H1 (cell line): ENCODE results near the gene PLPP2. TPM values are rescaled to one million over a fixed set of nuclear protein-coding genes. Genes with fewer than 3 reads are reported as not detected.

ENCODE experiments used
- CTCF ChIA-PET: fragments of 300-600 bp; sonication (Branson Sonifier 250); formaldehyde crosslinking; loops from one replicate; lab custom pipeline; 2021; ENCODE audit not compliant: partially characterized antibody; lab: Charles Lee
- POLR2A ChIA-PET: fragments of 300-600 bp; sonication (Branson Sonifier 250); formaldehyde crosslinking; loops from one replicate; lab custom pipeline; 2021; ENCODE audit warnings: inconsistent platforms; ENCODE audit not compliant: partially characterized antibody; lab: Charles Lee
- DNase-seq, 2 experiments: peaks; one replicate each; pipeline versions ENCODE4 v3.0.0 to v3.0.0-alpha.2; 2010 to 2022; ENCODE audit warnings: low spot score in 2 of 2, low read depth in 1 of 2, mixed read lengths in 1 of 2
- FAIRE-seq: peaks from 2 replicates; lab custom pipeline; 2011; peaks lifted over from hg19 to GRCh38; lab: Jason Lieb, UNC
- H2AFZ ChIP-seq: 2 replicates; pipeline ENCODE4 v1.8.1; 2012; ENCODE audit warnings: low read length, inconsistent platforms
- H2AK5ac ChIP-seq: 2 replicates; pipeline ENCODE4 v1.6.1; 2013; ENCODE audit warnings: low read depth, low read length
- H2BK120ac ChIP-seq: replicated peaks from 2 replicates; pipeline ENCODE3; 2013; ENCODE audit warnings: low read depth, low read length, inconsistent platforms
- H2BK12ac ChIP-seq: 2 replicates; pipeline ENCODE4 v1.6.1; 2013; ENCODE audit warnings: low read depth, low read length
- H2BK15ac ChIP-seq: 2 replicates; pipeline ENCODE4 v1.6.1; 2013; ENCODE audit warnings: low read length
- H2BK20ac ChIP-seq: 2 replicates; pipeline ENCODE4 v1.6.1; 2013; ENCODE audit warnings: low read length
- H2BK5ac ChIP-seq: 2 replicates; pipeline ENCODE4 v1.6.1; 2013; ENCODE audit warnings: low read depth, low read length
- H3K14ac ChIP-seq: 2 replicates; pipeline ENCODE4 v1.6.1; 2013; ENCODE audit warnings: inconsistent platforms; ENCODE audit not compliant: insufficient read length
- H3K18ac ChIP-seq: 2 replicates; pipeline ENCODE4 v1.6.1; 2013; ENCODE audit warnings: low read length; ENCODE audit errors: extremely low read depth
- H3K23ac ChIP-seq: 2 replicates; pipeline ENCODE4 v1.6.1; 2013; ENCODE audit warnings: inconsistent platforms; ENCODE audit not compliant: insufficient read length
- H3K23me2 ChIP-seq: 2 replicates; pipeline ENCODE4 v1.6.1; 2013; ENCODE audit warnings: low read depth, low read length
- H3K27ac ChIP-seq: 2 replicates; pipeline ENCODE4 v1.6.1; 2011; ENCODE audit warnings: low read depth, low read length, inconsistent platforms
- H3K27me3 ChIP-seq, 4 experiments: replicated peaks in 1 of 4; 1 replicate in 1 of 4; 2 replicates in 3 of 4; pipeline versions ENCODE4 v1.6.1 to v1.8.1; 2011 to 2013; ENCODE audit warnings: low read length in 3 of 4, mild to moderate bottlenecking in 3 of 4, inconsistent platforms in 2 of 4, mixed read lengths in 2 of 4, moderate library complexity in 1 of 4; ENCODE audit not compliant: control insufficient read depth in 3 of 4, insufficient read depth in 3 of 4; ENCODE audit errors: extremely low read depth in 1 of 4
- H3K36me3 ChIP-seq, 4 experiments: 2 replicates each; pipeline versions ENCODE4 v1.6.1 to v1.8.1; 2011 to 2013; ENCODE audit warnings: mild to moderate bottlenecking in 4 of 4, low read length in 3 of 4, moderate library complexity in 2 of 4, control low read depth in 1 of 4, inconsistent platforms in 1 of 4; ENCODE audit not compliant: insufficient read depth in 4 of 4, control insufficient read depth in 2 of 4
- H3K4ac ChIP-seq: replicated peaks from 2 replicates; pipeline ENCODE3; 2013; ENCODE audit warnings: low read length, low read depth, mixed read lengths, inconsistent platforms; ENCODE audit not compliant: insufficient read length
- H3K4me1 ChIP-seq, 4 experiments: replicated peaks in 1 of 4; 1 replicate in 1 of 4; 2 replicates in 3 of 4; pipeline versions ENCODE4 v1.6.1 to v1.8.1; 2011 to 2013; ENCODE audit warnings: low read length in 3 of 4, inconsistent platforms in 2 of 4, mixed read lengths in 1 of 4; ENCODE audit not compliant: insufficient read depth in 4 of 4, control insufficient read depth in 3 of 4
- H3K4me2 ChIP-seq, 2 experiments: 2 replicates each; pipeline versions ENCODE4 v1.6.1 to v1.8.1; 2011 to 2013; ENCODE audit warnings: low read depth in 2 of 2, low read length in 2 of 2, control low read depth in 1 of 2, inconsistent platforms in 1 of 2, mild to moderate bottlenecking in 1 of 2; ENCODE audit not compliant: insufficient read depth in 1 of 2
- H3K4me3 ChIP-seq, 4 experiments: fragments of 200-600, 300-600 bp in 1 of 4; sonication (generic), shearing (Covaris generic), sonication (Bioruptor Twin) in 1 of 4; 2 replicates each; pipeline versions ENCODE4 v1.5.1 to v1.8.1; 2011 to 2016; ENCODE audit warnings: low read length in 4 of 4, low read depth in 3 of 4, control low read depth in 2 of 4, inconsistent platforms in 2 of 4, mild to moderate bottlenecking in 2 of 4, mixed read lengths in 1 of 4, moderate library complexity in 1 of 4; ENCODE audit not compliant: insufficient read depth in 2 of 4; ENCODE audit errors: extremely low read depth in 1 of 4
- H3K56ac ChIP-seq: replicated peaks from 2 replicates; pipeline ENCODE3; 2013; ENCODE audit warnings: low read depth, mild to moderate bottlenecking, mixed read lengths, low read length, inconsistent platforms; ENCODE audit not compliant: insufficient read length
- H3K79me1 ChIP-seq: 2 replicates; pipeline ENCODE4 v1.6.1; 2013; ENCODE audit warnings: low read depth, low read length, control low read depth
- H3K79me2 ChIP-seq, 2 experiments: 2 replicates each; pipeline versions ENCODE4 v1.6.1 to v1.8.1; 2012 to 2013; ENCODE audit warnings: low read length in 2 of 2, mild to moderate bottlenecking in 2 of 2, inconsistent platforms in 1 of 2; ENCODE audit not compliant: insufficient read depth in 2 of 2, control insufficient read depth in 1 of 2
- H3K9ac ChIP-seq, 4 experiments: replicated peaks in 1 of 4; 1 replicate in 1 of 4; 2 replicates in 3 of 4; pipeline versions ENCODE4 v1.6.1 to v1.8.1; 2011 to 2013; ENCODE audit warnings: low read depth in 3 of 4, low read length in 3 of 4, control low read depth in 2 of 4, mild to moderate bottlenecking in 2 of 4, moderate library complexity in 2 of 4, inconsistent platforms in 1 of 4; ENCODE audit errors: extremely low read depth in 1 of 4
- H3K9me3 ChIP-seq, 2 experiments: 2 replicates each; pipeline versions ENCODE4 v1.6.1 to v1.8.1; 2012 to 2013; ENCODE audit warnings: mild to moderate bottlenecking in 2 of 2, moderate library complexity in 2 of 2, control low read depth in 1 of 2, inconsistent platforms in 1 of 2, low read depth in 1 of 2, low read length in 1 of 2, mixed read lengths in 1 of 2; ENCODE audit not compliant: insufficient read depth in 2 of 2
- H4K20me1 ChIP-seq, 2 experiments: replicated peaks in 1 of 2; 2 replicates each; pipeline versions ENCODE3 to v1.8.1; 2011 to 2013; ENCODE audit warnings: inconsistent platforms in 2 of 2, low read length in 2 of 2, mild to moderate bottlenecking in 1 of 2; ENCODE audit not compliant: insufficient read depth in 2 of 2, control insufficient read depth in 1 of 2
- H4K5ac ChIP-seq: 2 replicates; pipeline ENCODE4 v1.6.1; 2013; ENCODE audit warnings: low read length, low read depth, mixed read lengths, inconsistent platforms; ENCODE audit not compliant: insufficient read length
- H4K8ac ChIP-seq: 2 replicates; pipeline ENCODE4 v1.8.0; 2013; ENCODE audit warnings: mild to moderate bottlenecking, moderate library complexity, low read length, inconsistent platforms; ENCODE audit not compliant: insufficient read depth; ENCODE audit errors: extremely low read depth
- H4K91ac ChIP-seq: replicated peaks from 2 replicates; pipeline ENCODE3; 2013; ENCODE audit warnings: low read length, mixed read lengths, inconsistent platforms; ENCODE audit not compliant: insufficient read length
- ATF2 ChIP-seq: IDR thresholded peaks from 2 replicates; pipeline ENCODE4 v1.6.1; 2012; ENCODE audit warnings: low read length, inconsistent platforms
- HDAC2 ChIP-seq, 2 experiments: fragments of 300-600 bp in 1 of 2; sonication (generic) in 1 of 2; IDR thresholded peaks; 2 replicates each; pipeline ENCODE4 v1.6.1; 2011 to 2012; ENCODE audit warnings: low read depth in 2 of 2, low read length in 2 of 2, mild to moderate bottlenecking in 2 of 2, moderate library complexity in 2 of 2, borderline replicate concordance in 1 of 2, inconsistent platforms in 1 of 2
- SAP30 ChIP-seq: fragments of 300-600 bp; sonication (generic); IDR thresholded peaks from 2 replicates; pipeline ENCODE4 v1.7.1; 2012; ENCODE audit warnings: low read length, moderate library complexity, mild to moderate bottlenecking, inconsistent platforms; ENCODE audit not compliant: insufficient read depth, insufficient replicate concordance
- TCF12 ChIP-seq: IDR thresholded peaks from 2 replicates; pipeline ENCODE4 v1.6.1; 2011; ENCODE audit warnings: low read depth, mild to moderate bottlenecking, low read length
- WGBS, 2 experiments: shearing (Covaris generic) in 1 of 2; methylation state at CpG; one replicate each; pipeline versions ENCODE4 v1.1.6 to v1.1.7; 2013 to 2015; ENCODE audit warnings: low lambda C conversion rate in 2 of 2, mixed read lengths in 2 of 2, inconsistent platforms in 1 of 2, low coverage in 1 of 2, missing lambda C conversion rate in 1 of 2; ENCODE audit not compliant: insufficient replicate concordance in 2 of 2, insufficient coverage in 1 of 2, insufficient read length in 1 of 2; ENCODE audit errors: extremely low coverage in 1 of 2, missing lambda C conversion rate in 1 of 2; 5-methylcytosine and 5-hydroxymethylcytosine counted together
- polyA plus RNA-seq, 7 experiments: library from polyadenylated mRNA; depleted of rRNA in 3 of 7; stranded (reverse) in 5 of 7; unstranded in 2 of 7; fragments of >200 nt in 5 of 7; fragments of 200-250 nt in 2 of 7; gene quantifications; 1 replicate in 5 of 7; 2 replicates in 1 of 7; 4 replicates in 1 of 7; pipeline versions ENCODE4 v1.2.1 to v1.2.3, GENCODE V29; 2011 to 2013; ENCODE audit warnings: missing spikeins in 2 of 7, mixed read lengths in 2 of 7
- total RNA-seq: library from RNA; stranded (reverse); fragmentation: NEBNext Ultra II Directional; extraction: Animal tissue kit (Norgen Biotek cat#: 25700); gene quantifications from 2 replicates; pipeline ENCODE4 v1.2.1, GENCODE V29; 2021

PLPP2 gene
- total and polyA plus RNA-seq, 2 of the 8 experiments (the other 6 are each of a cell fraction or from before 2014, with no cell fraction given) = 101 to 195 TPM

- WGBS, 2 experiments = 89% methylated on average over 14 of the region's 20 CpGs; no CpG with 5 or more reads in 1 of the 2 experiments
- peaks cover 20 to 39% of the 10 kb centered on the region in 2 experiments for H4K20me1 ChIP-seq
- H3K79me2 ChIP-seq = peaks cover 47 to 72% of the 10 kb centered on the region in 2 experiments
These were observed 44.9 kb upstream of the PLPP2 start for GRCh38 chr19:336067-336614.

More at GRCh38 chr19:336067-336614, 44.9 kb upstream of the PLPP2 start:
- H2AK5ac ChIP-seq = no peak overlapping the region
- no peak overlapping the region for H3K23ac ChIP-seq
- FAIRE-seq (no peak), DNase-seq (no peak)
- peak overlapping the region; percentile 75; the same call in 1 of the 2 replicates for H2BK5ac ChIP-seq
- CTCF ChIA-PET = interaction anchor here (0.9 to 1.4 kb wide), 2 partner anchors 22 to 35 kb away, joined by 4 to 5 read pairs; no protein-coding TSS in a partner anchor
- no peak overlapping the region for H3K9ac ChIP-seq
- no peaks in the 10 kb centered on the region for H3K27me3 ChIP-seq
- no peak overlapping the region for H2BK15ac ChIP-seq
- no peak overlapping the region for H3K4me2 ChIP-seq
- H2BK120ac ChIP-seq = no peak overlapping the region
- no peak overlapping the region for H3K4me3 ChIP-seq
- H3K56ac ChIP-seq = no peak overlapping the region
- no peak overlapping the region for H3K14ac ChIP-seq
- H3K18ac ChIP-seq = no peak overlapping the region
- no peak overlapping the region for H3K27ac ChIP-seq
- H3K79me1 ChIP-seq = peaks cover 20% of the 10 kb centered on the region
- H4K91ac ChIP-seq = no peak overlapping the region
- no peak overlapping the region; the same call in 1 of the 2 replicates for H4K8ac ChIP-seq
- H4K5ac ChIP-seq = no peak overlapping the region
- no peaks in the 10 kb centered on the region for H3K9me3 ChIP-seq
- H2BK20ac ChIP-seq = no peak overlapping the region
- no peaks in the 10 kb centered on the region; a peak in 1 of 7 replicates for H3K4me1 ChIP-seq
- H3K4ac ChIP-seq = no peak overlapping the region
- H2BK12ac ChIP-seq = no peak overlapping the region
- TF ChIP-seq HDAC2 (IDR thresholded peaks at IDR 0.05; ENCODE audit: borderline replicate concordance in 1 of 2, low read depth in 2 of 2, low read length in 2 of 2) (no peak), TCF12 (no peak), ATF2 (no peak), SAP30 (no peak)
- TF ChIP-seq, all 59 proteins: peak for 0
- POLR2A ChIA-PET = interaction anchor here (1.1 to 1.5 kb wide), 2 partner anchors 22 to 46 kb away, joined by 3 to 4 read pairs; no protein-coding TSS in a partner anchor
- Histone ChIP-seq H3K23me2 (no peaks in the 10 kb centered on the region), H3K36me3 (peaks cover 0 to 13% (median 6%) of the 10 kb centered on the region in 4 experiments; a peak in 4 of 8 replicates), H2AFZ (no peak overlapping the region)
